Measurements from ENCODE around the gene DNAJC30. TPM values are rescaled to one million over a fixed set of nuclear protein-coding genes. Genes with fewer than 3 reads are reported as not detected.

Gene DNAJC30
- total RNA-seq, 1 donor from 2014 or later, result 9.5 TPM

DNA sequence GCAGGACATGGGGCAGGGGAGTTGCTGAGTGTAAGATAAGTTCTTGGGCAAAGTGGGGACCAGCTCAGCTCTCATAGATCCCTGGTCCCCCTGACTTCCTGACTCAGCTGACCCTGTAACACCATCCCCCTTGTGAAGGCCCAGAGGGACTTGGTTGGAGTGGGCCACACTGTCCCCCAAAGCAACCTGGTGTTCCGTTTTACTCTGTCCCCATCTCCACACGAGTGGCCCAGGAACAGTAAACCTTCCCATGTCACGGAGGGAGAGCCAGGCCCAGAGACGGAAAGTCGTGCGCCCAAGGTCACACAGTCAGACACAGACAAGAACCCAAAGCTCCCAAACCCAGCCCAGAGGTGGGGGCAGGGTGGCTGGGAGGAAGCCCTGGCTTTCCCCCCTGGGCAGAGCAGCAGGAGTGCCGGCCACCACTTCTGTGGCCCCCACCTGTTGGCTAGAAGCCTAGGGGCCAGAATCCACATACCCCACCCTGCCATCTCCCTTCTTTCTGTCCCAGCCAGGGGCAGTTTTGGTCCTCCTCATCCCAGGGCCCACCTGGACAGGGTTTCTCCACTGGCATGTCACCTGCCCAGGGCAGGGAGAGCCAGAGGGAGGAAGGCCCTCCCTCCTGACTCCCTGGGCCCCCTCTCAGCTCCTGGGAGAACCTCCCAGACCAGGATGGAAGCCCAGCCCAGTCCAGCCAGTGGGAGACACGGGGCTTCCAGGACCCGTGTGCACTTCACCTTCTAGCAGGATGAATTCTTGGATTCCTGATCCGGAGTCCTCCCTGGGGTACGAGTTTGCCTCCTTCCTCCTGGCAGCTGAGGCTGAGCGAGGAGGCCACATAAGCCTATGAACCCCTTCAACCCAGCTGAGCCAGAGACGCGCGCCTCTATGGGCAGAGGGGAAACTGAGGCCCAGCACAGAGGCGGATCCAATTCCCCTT, 36.2 kb downstream of the DNAJC30 start:
- Mint-ChIP-seq H3K27ac (ENCODE audit: unreplicated experiment) (no peak overlapping the region), H3K36me3 (ENCODE audit: low read depth) (peaks cover 2% of the 10 kb centered on the region), H3K9me3 (ENCODE audit: low read depth) (no peaks in the 10 kb centered on the region), H3K4me1 (ENCODE audit: low read depth) (peaks cover 5% of the 10 kb centered on the region), H3K4me3 (ENCODE audit: unreplicated experiment) (no peak overlapping the region), H3K27me3 (ENCODE audit: low read depth) (peaks cover 53% of the 10 kb centered on the region)
- no peak for DNase-seq (ENCODE audit: low spot score)
- TF ChIP-seq, protein P1, sequence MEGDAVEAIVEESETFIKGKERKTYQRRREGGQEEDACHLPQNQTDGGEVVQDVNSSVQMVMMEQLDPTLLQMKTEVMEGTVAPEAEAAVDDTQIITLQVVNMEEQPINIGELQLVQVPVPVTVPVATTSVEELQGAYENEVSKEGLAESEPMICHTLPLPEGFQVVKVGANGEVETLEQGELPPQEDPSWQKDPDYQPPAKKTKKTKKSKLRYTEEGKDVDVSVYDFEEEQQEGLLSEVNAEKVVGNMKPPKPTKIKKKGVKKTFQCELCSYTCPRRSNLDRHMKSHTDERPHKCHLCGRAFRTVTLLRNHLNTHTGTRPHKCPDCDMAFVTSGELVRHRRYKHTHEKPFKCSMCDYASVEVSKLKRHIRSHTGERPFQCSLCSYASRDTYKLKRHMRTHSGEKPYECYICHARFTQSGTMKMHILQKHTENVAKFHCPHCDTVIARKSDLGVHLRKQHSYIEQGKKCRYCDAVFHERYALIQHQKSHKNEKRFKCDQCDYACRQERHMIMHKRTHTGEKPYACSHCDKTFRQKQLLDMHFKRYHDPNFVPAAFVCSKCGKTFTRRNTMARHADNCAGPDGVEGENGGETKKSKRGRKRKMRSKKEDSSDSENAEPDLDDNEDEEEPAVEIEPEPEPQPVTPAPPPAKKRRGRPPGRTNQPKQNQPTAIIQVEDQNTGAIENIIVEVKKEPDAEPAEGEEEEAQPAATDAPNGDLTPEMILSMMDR (IDR thresholded peaks at IDR 0.05), result no peak

DNA sequence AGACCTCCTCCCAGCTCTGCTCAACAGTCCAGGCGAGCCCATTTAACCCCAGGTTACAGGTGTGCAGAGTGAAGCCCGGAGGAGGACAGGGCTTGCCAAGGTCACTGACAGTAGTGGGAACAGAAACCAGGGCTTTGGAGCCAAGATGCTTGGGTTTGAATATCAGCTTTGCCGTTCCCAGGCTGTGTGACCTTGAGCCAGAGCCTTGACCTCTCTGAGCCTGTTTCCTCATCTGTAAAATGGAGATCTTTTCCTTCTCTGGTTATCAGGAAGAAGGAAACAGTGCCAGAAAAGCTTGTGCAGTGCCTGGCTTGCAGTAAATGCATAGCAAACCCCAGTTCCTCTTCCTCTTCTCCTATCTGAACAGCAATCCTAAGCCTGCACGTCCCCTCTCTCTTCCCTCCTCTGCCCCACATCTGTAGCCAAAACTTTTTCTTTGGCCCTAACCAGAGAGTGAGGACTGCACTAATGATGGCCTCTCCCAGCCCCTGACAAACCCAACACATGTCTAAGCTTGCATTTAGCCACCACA, 37.5 kb downstream of the DNAJC30 start:
- Mint-ChIP-seq H3K27ac (ENCODE audit: unreplicated experiment) (no peak overlapping the region), H3K36me3 (ENCODE audit: low read depth) (peaks cover 2% of the 10 kb centered on the region), H3K27me3 (ENCODE audit: low read depth) (peaks cover 47% of the 10 kb centered on the region), H3K4me3 (ENCODE audit: unreplicated experiment) (no peak overlapping the region), H3K9me3 (ENCODE audit: low read depth) (no peaks in the 10 kb centered on the region), H3K4me1 (ENCODE audit: low read depth) (peaks cover 5% of the 10 kb centered on the region)
- TF ChIP-seq, protein P1 (IDR thresholded peaks at IDR 0.05), result no peak
- DNase-seq (ENCODE audit: low spot score), result no peak

DNA sequence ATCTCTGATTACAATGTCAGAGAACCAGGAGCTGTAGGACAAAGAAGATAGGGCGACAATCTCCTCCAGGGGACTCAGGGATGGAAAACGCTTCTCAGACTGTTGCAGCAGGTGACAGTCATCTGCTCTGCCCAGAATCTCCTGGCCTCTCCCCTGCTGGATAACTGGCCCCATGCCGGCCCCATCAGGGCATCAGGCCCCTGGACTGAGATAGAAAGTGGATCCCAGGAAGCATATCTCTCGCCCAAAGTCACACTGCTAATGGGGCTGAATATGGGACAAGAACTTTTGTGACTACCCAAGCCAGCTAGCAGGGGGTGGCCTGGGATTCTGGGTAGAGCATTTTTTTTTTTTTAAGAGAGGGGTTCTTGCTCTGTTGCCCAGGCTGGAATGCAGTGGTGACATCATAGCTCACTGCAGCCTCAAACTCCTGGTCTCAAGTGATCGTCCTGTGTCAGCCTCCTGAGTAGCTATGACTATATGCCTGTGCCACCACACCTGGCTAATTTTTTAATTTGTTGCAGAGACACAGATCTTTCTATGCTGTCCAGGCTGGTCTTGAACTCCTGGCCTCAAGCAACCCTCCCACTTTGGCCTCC, 38.5 kb downstream of the DNAJC30 start:
- DNase-seq (ENCODE audit: low spot score), result no peak
- H3K27me3 Mint-ChIP-seq (ENCODE audit: low read depth), result peaks cover 40% of the 10 kb centered on the region

DNA sequence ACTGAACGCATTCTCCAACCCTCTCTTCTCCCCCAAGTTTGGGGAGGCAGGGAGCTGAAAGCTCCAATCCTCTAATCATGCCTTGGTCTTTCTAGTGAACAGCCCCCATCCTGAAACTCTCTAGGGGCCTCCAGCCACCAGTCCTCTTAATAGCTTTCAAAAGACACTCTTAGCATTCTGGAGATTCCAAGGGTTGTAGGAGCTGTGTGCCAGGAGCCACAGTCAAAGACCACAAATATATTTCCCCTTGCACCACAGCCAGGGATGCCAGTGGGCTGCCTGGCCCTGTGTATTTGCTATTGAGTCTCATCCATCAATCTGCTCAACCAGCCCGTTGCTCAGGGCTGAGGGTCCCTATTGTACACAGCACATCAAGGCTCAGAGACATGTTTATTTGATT, 40.4 kb downstream of the DNAJC30 start:
- no peaks in the 10 kb centered on the region for H3K9me3 Mint-ChIP-seq (ENCODE audit: low read depth)
- H3K4me3 Mint-ChIP-seq (ENCODE audit: unreplicated experiment), result no peak overlapping the region
- DNase-seq (ENCODE audit: low spot score), result no peak
- H3K27me3 Mint-ChIP-seq (ENCODE audit: low read depth), result peaks cover 24% of the 10 kb centered on the region
- TF ChIP-seq, protein P1 (IDR thresholded peaks at IDR 0.05), result no peak
- no peak overlapping the region for H3K27ac Mint-ChIP-seq (ENCODE audit: unreplicated experiment)
- no peaks in the 10 kb centered on the region for H3K4me1 Mint-ChIP-seq (ENCODE audit: low read depth)
- H3K36me3 Mint-ChIP-seq (ENCODE audit: low read depth), result peaks cover 2% of the 10 kb centered on the region

More for the DNA sequence above, 38.5 kb downstream of the DNAJC30 start:
- TF ChIP-seq, protein P1 (IDR thresholded peaks at IDR 0.05), result no peak
- Mint-ChIP-seq H3K27ac (ENCODE audit: unreplicated experiment) (no peak overlapping the region), H3K4me3 (ENCODE audit: unreplicated experiment) (no peak overlapping the region), H3K4me1 (ENCODE audit: low read depth) (peaks cover 5% of the 10 kb centered on the region), H3K36me3 (ENCODE audit: low read depth) (peaks cover 2% of the 10 kb centered on the region), H3K9me3 (ENCODE audit: low read depth) (no peaks in the 10 kb centered on the region)

DNA sequence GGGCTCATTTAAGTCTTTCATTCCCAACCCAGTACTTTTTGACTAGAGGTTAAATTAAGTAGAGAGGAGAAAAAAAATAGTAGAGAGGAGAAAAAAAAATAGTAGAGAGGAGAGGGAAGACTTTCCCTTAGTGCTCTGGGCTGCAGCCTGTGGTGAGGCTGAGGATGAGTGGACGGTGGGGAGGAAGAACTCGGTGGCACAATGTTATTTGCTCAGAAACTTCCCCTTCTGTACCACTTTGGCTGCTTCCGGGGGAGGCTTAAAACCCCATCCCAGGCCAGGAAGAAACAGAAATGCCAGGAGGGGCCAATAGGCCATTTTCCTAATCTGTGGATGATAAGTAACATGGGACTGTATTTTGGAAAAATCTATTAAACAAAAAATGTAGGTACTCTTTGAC, 44.3 kb downstream of the DNAJC30 start:
- no peak overlapping the region for H3K27ac Mint-ChIP-seq (ENCODE audit: unreplicated experiment)

More for the DNA sequence above, 44.3 kb downstream of the DNAJC30 start:
- Mint-ChIP-seq H3K4me3 (ENCODE audit: unreplicated experiment) (no peak overlapping the region), H3K27me3 (ENCODE audit: low read depth) (peaks cover 2% of the 10 kb centered on the region), H3K4me1 (ENCODE audit: low read depth) (peaks cover 20% of the 10 kb centered on the region), H3K9me3 (ENCODE audit: low read depth) (no peaks in the 10 kb centered on the region), H3K36me3 (ENCODE audit: low read depth) (no peaks in the 10 kb centered on the region)
- DNase-seq (ENCODE audit: low spot score), result no peak
- TF ChIP-seq, protein P1 (IDR thresholded peaks at IDR 0.05), result no peak
